Left cardiac atrium (tissue), 4 donors: ENCODE measurements around the gene TRPC4AP. TPM values are rescaled to one million over a fixed set of nuclear protein-coding genes. Genes with fewer than 3 reads are reported as not detected.

Experiments
- ATAC-seq, 2 donors: fragments of 200-7000 bp; cut with Tn5 transposase; one replicate each; pipeline ENCODE4 v1.9.1; 2020; ENCODE audit warnings: mild to moderate bottlenecking in 2 of 2, moderate library complexity in 2 of 2
- DNase-seq: peaks from one replicate; pipeline ENCODE4 v3.0.0-alpha.2; 2020
- intact Hi-C, 2 donors: fragments of 100-400 bp; cut with DNase I; formaldehyde crosslinking; loops; one replicate each; pipeline versions ENCODE4 v1.14.1 to v1.15.1; 2022 to 2023
- total RNA-seq, 2 donors: library from RNA; stranded (reverse); fragmentation: NEBNext Ultra II Directional; extraction: Animal tissue kit (Norgen Biotek cat#: 25700); gene quantifications; one replicate each; pipeline ENCODE4 v1.2.1, GENCODE V29; 2021
- donor health status: DM: no; HTN: yes; CAD: no.
- donor health status: DM: no; HTN: yes; CAD: no; lungs with severe emphysema.
- donor health status: DM: yes; HTN: yes; CAD: no.
- donor health status: Dilated cardiomyopathy.

The TRPC4AP gene
- total RNA-seq, 2 donors from 2014 or later: 32.6 to 47.1 TPM

GRCh38 chr20:35007891-35008290 lies 84.7 kb downstream of the TRPC4AP start:
- intact Hi-C loops: no loop called here
- peak; percentile 7 for DNase-seq
- ATAC-seq: no peak

- intact Hi-C loops: no loop called here
- DNase-seq: peak; percentile 11
- ATAC-seq: no peak
These were observed 85.2 kb downstream of the TRPC4AP start for GRCh38 chr20:35007413-35007812.

GRCh38 chr20:35006531-35006971 lies 86.1 kb downstream of the TRPC4AP start:
- DNase-seq: peak; percentile 6
- intact Hi-C loops: no loop called here
- ATAC-seq: no peak

GRCh38 chr20:35006009-35006408 lies 86.6 kb downstream of the TRPC4AP start:
- DNase-seq: peak; percentile 7
- no peak for ATAC-seq
- intact Hi-C loops: no loop called here

GRCh38 chr20:35005463-35005961 lies 87.1 kb downstream of the TRPC4AP start:
- ATAC-seq (no peak), DNase-seq (peak; percentile 12)
- intact Hi-C loops: no loop called here

- ATAC-seq (no peak), DNase-seq (peak; percentile 6)
- intact Hi-C loops: no loop called here
These were observed 87.7 kb downstream of the TRPC4AP start for GRCh38 chr20:35004749-35005462.

- DNase-seq: peak; percentile 20
- ATAC-seq: no peak
- intact Hi-C loops: no loop called here
These were observed 88.4 kb downstream of the TRPC4AP start for GRCh38 chr20:35004051-35004725.

GRCh38 chr20:35003211-35004031 lies 89.2 kb downstream of the TRPC4AP start:
- DNase-seq: peak; percentile 15
- ATAC-seq: no peak
- intact Hi-C loops: no loop called here

- intact Hi-C loops: no loop called here
- ATAC-seq (peak in 1 of 2 donors; percentile 5), DNase-seq (peak; percentile 5)
These were observed 90.0 kb downstream of the TRPC4AP start for GRCh38 chr20:35002426-35003210.

- DNase-seq (peak; percentile 22), ATAC-seq (no peak)
- intact Hi-C loops: no loop called here
These were observed 90.8 kb downstream of the TRPC4AP start for GRCh38 chr20:35001596-35002362.

GRCh38 chr20:35000922-35001595 lies 91.5 kb downstream of the TRPC4AP start:
- peak; percentile 26 for DNase-seq
- intact Hi-C loops: no loop called here
- no peak for ATAC-seq

- DNase-seq (no peak), ATAC-seq (no peak)
- intact Hi-C loops: no loop called here
These were observed 92.2 kb downstream of the TRPC4AP start for GRCh38 chr20:35000311-35000921.

GRCh38 chr20:34999782-35000181 lies 92.8 kb downstream of the TRPC4AP start:
- DNase-seq (no peak), ATAC-seq (no peak)
- intact Hi-C loops: no loop called here

GRCh38 chr20:34999021-34999451 lies 93.6 kb downstream of the TRPC4AP start:
- ATAC-seq: no peak
- intact Hi-C loops: no loop called here
- no peak for DNase-seq

- ATAC-seq (no peak), DNase-seq (no peak)
- intact Hi-C loops: no loop called here
These were observed 94.2 kb downstream of the TRPC4AP start for GRCh38 chr20:34998331-34998950.

- ATAC-seq: no peak
- intact Hi-C loops: no loop called here
- DNase-seq: no peak
These were observed 94.8 kb downstream of the TRPC4AP start for GRCh38 chr20:34997774-34998173.

GRCh38 chr20:34997131-34997561 lies 95.5 kb downstream of the TRPC4AP start:
- ATAC-seq: peak; percentile 34 to 70
- peak; percentile 13 for DNase-seq
- intact Hi-C loops: no loop called here
